M059J (cell line): ENCODE results near the gene MAP3K3. TPM values are rescaled to one million over a fixed set of nuclear protein-coding genes. Genes with fewer than 3 reads are reported as not detected.

Experiments
- DNase-seq: peaks from one replicate; pipeline ENCODE4 v3.0.0-alpha.2; 2012; ENCODE audit warnings: low read depth
- total RNA-seq: library from RNA; depleted of rRNA; stranded (reverse); fragments of >200 nt; shearing (Covaris generic); gene quantifications from 2 replicates; pipeline ENCODE4 v1.2.3, GENCODE V29; 2014; rRNA removed

The MAP3K3 gene
- 15.8 and 24.0 TPM in 2 replicates for total RNA-seq

GRCh38 chr17:63621684-63622573 is at the start of gene MAP3K3:
Gene MAP3K3, plus strand, starts transcription at chr17:63622417. Its CDS starts 343 bp downstream, at chr17:63622760.
- DNase-seq: peak; percentile 100

DNA sequence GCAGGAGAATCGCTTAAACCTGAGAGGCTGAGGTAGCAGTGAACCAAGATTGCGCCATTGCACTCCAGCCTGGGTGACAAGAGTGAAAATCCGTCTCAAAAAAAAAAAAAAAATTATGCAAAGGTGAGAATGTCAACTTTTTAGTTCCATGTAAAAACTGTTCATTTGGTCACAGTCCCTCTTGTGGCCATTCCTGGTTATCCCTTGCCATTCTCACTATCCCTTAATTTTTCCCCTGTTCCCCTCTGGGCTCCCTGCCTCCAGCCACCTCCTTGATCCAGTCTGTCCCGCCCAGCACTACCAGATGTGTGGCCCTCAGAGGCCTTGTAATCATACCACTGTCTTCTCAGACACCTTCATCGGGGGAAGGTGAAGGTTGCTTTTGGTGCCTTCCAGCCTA is 48.6 kb upstream of the MAP3K3 start:
- DNase-seq: no peak

GRCh38 chr17:63578027-63578768 is 44.0 kb upstream of the MAP3K3 start:
- no peak for DNase-seq

GRCh38 chr17:63578769-63579111 is 43.5 kb upstream of the MAP3K3 start:
- DNase-seq: no peak

- no peak for DNase-seq
Measured at GRCh38 chr17:63579633-63580032, 42.6 kb upstream of the MAP3K3 start.

DNA sequence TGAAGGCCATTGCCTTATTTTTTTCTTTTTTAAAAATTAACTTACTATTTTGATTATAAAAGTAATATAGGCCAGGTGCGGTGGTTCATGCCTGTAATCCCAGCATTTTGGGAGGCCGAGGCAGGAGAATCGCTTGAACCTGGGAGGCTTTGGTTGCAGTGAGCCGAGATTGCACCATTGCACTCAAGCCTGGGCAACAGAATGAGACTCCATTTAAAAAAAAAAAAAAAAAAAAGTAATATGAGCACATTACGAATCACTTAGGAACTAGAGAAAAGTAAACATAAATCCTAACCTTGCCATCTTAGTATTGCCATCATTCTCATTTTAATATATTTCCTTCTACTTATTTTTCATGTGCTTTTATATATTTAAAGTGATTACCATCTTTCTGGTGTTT is 34.4 kb upstream of the MAP3K3 start:
- DNase-seq: no peak

GRCh38 chr17:63588797-63589196 is 33.4 kb upstream of the MAP3K3 start:
- no peak for DNase-seq

DNA sequence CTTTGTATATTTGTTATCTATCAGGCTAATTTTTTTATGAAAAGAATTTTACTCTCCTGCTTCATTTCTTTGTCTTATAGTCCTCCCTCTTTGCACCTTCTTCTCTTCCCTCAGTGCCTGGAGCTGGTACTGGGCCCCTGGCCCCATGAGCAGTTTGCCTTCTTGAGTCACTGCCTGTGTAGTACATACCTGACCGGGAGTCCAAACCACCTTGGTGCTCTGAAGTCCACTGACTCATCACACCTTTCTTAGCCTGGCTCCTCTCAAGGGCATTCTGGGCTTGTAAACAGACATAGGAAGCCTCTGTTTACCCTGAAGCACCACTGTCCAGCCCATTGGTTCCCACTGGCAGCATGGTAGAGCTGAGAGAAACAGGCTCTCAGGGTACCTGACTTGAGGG is 32.6 kb upstream of the MAP3K3 start:
- no peak for DNase-seq

DNA sequence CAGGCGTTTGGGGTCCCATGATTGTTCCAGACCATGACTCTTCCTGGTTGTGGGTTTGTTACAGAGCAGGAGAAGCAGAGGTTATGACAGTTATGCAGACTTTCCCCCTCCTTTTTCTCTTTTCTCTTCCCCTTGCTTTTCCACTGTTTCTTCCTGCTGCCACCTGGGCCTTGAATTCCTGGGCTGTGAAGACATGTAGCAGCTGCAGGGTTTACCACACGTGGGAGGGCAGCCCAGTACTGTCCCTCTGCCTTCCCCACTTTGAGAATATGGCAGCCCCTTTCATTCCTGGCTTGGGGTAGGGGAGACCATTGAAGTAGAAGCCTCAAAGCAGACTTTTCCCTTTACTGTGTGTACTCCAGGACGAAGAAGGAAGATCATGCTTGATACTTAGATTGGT is 29.4 kb upstream of the MAP3K3 start:
- no peak for DNase-seq

- no peak for DNase-seq
Measured at GRCh38 chr17:63595132-63595531, 27.1 kb upstream of the MAP3K3 start.

- DNase-seq: no peak
Measured at GRCh38 chr17:63596856-63597586, 25.2 kb upstream of the MAP3K3 start.

GRCh38 chr17:63598281-63598680 is 23.9 kb upstream of the MAP3K3 start:
- no peak for DNase-seq

DNA sequence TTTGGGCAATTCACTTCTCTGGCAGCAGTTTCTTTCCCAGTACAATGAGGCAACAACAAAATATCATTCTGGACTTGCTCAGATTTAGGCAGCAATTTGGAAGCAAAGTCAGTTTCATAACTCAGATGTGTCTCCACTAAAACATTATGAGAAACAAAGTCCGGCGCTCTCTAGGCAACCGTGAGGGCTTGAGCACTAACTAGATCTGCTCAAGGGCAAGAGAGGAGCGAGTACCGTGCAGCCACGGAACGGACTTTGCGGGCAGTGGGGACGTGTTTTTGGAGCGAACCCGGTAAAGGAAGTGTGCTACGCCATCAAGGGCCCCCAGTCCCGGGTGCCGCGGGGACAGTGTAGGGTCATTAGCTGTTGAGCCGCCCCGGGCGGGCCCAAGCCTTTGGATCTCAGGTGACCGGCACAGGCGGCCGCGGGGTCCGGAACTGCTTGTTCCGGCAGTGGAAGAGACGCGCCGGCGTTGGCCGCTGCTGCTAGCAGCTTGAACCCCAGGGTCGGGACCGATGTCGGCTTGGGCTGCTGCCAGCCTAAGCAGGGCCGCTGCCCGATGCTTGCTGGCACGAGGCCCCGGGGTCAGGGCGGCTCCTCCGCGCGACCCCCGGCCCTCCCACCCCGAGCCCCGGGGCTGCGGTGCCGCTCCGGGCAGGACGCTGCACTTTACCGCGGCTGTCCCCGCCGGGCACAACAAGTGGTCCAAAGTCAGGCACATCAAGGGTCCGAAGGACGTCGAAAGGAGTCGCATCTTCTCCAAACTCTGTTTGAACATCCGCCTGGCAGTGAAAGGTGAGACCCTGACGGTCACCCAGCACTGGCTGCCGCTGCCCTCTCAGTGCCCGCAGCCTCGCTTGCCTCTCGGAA is 21.4 kb upstream of the MAP3K3 start, which contains the start of gene TACO1:
TSS of gene TACO1 (plus strand) at position 327 of the 870 bp plus-strand sequence. CDS start at position 516, 189 bp downstream.
- DNase-seq: peak; percentile 79

DNA sequence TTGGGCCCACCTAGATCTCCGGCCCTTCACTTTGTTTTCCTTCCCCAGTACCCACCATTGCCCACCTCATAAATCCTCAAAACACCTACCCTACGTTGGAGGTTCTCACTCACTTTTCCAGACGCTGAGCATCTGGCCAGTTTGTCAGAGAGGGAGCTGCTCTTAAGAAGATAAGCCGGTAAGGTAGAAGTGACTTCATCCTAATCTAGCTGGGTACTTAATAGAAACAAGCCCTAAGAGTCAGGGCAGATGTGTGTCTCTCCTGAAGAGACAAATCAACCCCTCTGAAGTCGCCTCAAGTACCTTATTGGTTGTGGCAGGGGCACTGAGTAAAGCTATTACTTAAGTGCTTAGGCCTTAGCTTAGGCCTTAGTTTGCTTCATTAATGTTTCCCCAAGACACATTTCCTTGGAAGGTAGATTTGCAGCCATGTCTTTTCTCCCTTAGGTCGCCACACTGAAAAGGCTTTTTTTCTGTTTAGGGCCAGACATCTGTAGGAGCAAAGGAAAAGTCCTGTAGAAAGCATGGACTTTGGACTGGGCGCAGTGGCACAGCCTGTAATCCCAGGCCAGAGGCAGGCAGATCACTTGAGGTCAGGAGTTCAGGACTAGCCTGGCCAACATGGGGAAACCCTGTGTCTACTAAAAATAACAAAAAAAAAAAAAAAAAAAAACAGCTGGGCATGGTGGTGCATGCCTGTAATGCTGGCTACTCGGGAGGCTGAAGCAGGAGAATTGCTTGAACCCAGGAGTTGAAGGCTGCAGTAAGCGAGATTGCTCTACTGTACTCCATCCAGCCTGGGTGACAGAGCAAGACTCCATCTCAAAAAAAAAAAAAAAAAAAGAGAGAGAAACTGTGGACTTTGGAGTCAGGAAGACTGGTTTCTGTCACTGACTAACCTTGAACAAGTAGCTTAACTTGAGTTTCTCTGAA is 20.5 kb upstream of the MAP3K3 start:
- DNase-seq: no peak

DNA sequence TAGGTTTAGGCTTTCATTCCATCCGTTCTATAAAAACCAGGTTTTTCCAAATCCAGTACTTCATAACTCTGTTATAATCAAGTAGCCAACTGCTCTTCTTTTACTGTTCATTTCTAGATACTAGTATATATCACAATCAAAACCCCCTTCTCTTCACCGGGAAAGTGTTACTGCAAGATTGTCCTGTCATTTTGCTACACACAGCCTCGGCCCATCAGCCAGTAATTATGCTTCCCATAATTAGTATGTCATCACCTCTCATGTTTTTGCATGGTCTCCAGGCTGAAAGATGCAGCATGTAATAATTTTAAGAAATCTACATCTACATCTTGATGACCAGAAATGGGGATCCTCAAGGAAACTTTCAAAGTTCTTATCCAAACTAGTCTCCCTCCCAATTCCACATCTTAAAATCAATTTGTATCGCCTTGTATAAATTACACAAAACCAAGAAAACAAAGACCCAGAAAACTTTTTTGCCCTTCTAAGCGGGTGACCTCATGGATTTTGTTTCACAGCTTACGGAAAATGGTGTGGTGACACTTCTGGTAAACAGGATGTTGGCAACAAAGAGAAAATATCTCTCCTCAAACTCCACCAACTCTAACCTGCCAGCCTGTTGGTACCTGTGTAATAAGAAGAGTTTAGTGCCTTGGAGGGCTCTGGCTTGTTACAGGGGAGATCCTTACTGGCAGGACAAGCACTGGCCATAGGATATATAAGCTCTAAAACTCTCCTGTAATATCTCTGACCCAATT is 12.2 kb upstream of the MAP3K3 start:
- no peak for DNase-seq

DNA sequence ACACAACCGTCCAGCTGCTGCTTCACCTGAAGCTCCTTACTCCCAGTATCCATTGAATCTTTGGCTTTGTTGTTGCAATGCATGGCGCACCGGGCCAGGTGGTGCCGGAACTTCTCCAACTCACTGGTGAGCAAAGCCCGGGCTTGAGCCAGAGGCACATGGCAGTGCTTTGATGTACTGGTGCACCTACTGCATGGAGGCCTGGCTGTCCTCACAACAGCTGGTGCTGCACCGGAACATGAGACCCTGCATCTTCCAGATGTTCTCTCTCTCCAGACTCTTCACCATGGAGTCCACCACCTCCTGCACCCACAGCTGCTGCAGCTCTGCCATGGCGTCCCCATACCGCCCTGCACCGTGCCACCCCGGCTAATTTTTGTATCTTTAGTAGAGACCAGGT is 11.4 kb upstream of the MAP3K3 start:
- no peak for DNase-seq

DNA sequence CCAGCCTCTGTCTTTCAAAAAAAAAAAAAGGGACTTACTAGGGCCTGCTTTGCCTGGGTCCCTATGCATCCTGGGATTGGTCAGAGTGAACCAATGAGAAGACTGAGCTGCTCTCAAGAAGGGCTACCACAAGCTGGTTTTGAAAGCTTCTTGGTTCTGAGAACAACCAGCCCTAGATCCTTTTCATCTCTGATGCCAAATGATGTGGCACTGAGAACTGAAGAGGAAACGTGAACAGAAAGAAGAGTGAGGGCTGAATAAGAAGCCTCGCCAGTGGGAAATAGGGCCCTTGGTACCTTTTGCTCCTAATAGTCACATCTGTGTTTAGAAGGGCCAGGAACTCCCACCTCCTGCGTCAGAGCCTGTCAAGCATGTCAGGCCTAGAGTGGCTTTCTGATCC is 10.9 kb upstream of the MAP3K3 start:
- DNase-seq: no peak

- no peak for DNase-seq
Measured at GRCh38 chr17:63613663-63614062, 8.6 kb upstream of the MAP3K3 start.

GRCh38 chr17:63621229-63621683 is 961 bp upstream of the MAP3K3 start:
- no peak for DNase-seq
